AG08396 (cell line): ENCODE results near the gene FLOT2.
A peak's percentile ranks its signal among the peaks of the same experiment; 100 is the strongest.
"Not testable (repeated sequence)": the region's sequence is repeated elsewhere in the genome, so short reads cannot be mapped to it uniquely, and the experiment has no call there.

Experiments
- DNase-seq: peaks from one replicate; pipeline ENCODE4 v3.0.0; 2012; ENCODE audit warnings: low spot score, mixed read lengths

FLOT2 gene

GRCh38 chr17:28916302-28916934 is 18.9 kb upstream of the FLOT2 start:
- DNase-seq = no peak

GRCh38 chr17:28912938-28913333 is 15.4 kb upstream of the FLOT2 start:
- DNase-seq = no peak

- DNase-seq = no peak
These were observed 14.9 kb upstream of the FLOT2 start for GRCh38 chr17:28912281-28912937.

- DNase-seq = no peak
These were observed 14.0 kb upstream of the FLOT2 start for GRCh38 chr17:28911411-28912045.

GRCh38 chr17:28910534-28910933 is 13.0 kb upstream of the FLOT2 start:
- DNase-seq = no peak

- DNase-seq = peak; percentile 84
These were observed 11.2 kb upstream of the FLOT2 start for GRCh38 chr17:28908640-28909167.

GRCh38 chr17:28907709-28908475 is 10.4 kb upstream of the FLOT2 start:
- no peak for DNase-seq

- no peak for DNase-seq
These were observed 9.3 kb upstream of the FLOT2 start for GRCh38 chr17:28906706-28907438.

- no peak for DNase-seq
These were observed 8.7 kb upstream of the FLOT2 start for GRCh38 chr17:28906276-28906675.

GRCh38 chr17:28904800-28905199 is 7.3 kb upstream of the FLOT2 start:
- DNase-seq = no peak

- DNase-seq = not testable (repeated sequence)
These were observed 6.0 kb upstream of the FLOT2 start for GRCh38 chr17:28903546-28903841.

- peak; percentile 97 for DNase-seq
These were observed 5.4 kb upstream of the FLOT2 start, which contains the start of gene DHRS13 for GRCh38 chr17:28902819-28903545. Gene DHRS13 (minus strand): TSS chr17:28903079. CDS start chr17:28902944, 135 bp downstream.

- peak; percentile 72 for DNase-seq
These were observed 4.6 kb upstream of the FLOT2 start for GRCh38 chr17:28901866-28902818.

GRCh38 chr17:28900986-28901726 is 3.6 kb upstream of the FLOT2 start:
- no peak for DNase-seq

- DNase-seq = no peak
These were observed 1.8 kb upstream of the FLOT2 start for GRCh38 chr17:28899212-28899815.

- DNase-seq = no peak
These were observed 1.0 kb upstream of the FLOT2 start for GRCh38 chr17:28898527-28898955.

- no peak for DNase-seq
These were observed 415 bp upstream of the FLOT2 start for GRCh38 chr17:28897769-28898526.

GRCh38 chr17:28896491-28896883 is 1.0 kb downstream of the FLOT2 start:
- DNase-seq = no peak
